ENCODE results near the gene ATG7. TPM values are rescaled to one million over a fixed set of nuclear protein-coding genes. Genes with fewer than 3 reads are reported as not detected.
"Not testable (repeated sequence)": the region's sequence is repeated elsewhere in the genome, so short reads cannot be mapped to it uniquely, and the experiment has no call there.

Gene ATG7
- total RNA-seq, 2 experiments from 2014 or later = 27.8 to 28.5 TPM

GRCh38 chr3:11582191-11582968, 310.2 kb downstream of the ATG7 start:
- POLR2A ChIA-PET = no interaction called here
- CTCF ChIA-PET = no interaction called here

- POLR2A ChIA-PET = no interaction called here
- CTCF ChIA-PET = no interaction called here
Measured at GRCh38 chr3:11583235-11583634, 311.0 kb downstream of the ATG7 start.

GRCh38 chr3:11583638-11584046, 311.4 kb downstream of the ATG7 start:
- CTCF ChIA-PET = no interaction called here
- POLR2A ChIA-PET = no interaction called here

DNA sequence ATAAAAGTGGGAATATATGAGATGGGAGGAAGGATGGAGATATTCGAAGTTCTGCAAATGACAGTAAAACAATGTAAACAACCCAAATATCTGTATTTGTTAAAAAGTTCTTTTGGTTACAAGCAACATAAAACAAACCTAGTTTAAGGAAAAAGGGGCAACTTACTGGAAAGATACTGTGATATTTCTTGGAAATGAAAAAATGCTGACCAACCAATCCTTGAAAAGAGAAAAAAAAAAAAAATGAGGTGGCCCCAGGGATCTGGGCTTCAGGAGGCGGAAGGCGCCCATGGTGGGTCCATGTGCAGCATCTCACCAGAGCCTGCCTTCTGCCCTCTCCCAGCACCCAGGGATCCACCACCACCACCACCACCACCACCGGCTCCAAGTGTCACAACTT, 312.4 kb downstream of the ATG7 start:
- ChIA-PET CTCF (no interaction called here), POLR2A (no interaction called here)

- POLR2A ChIA-PET = no interaction called here
- CTCF ChIA-PET = interaction anchor here (1.0 kb wide), 1 partner anchor 9 kb away, joined by 3 read pairs; no protein-coding TSS in a partner anchor
Measured at GRCh38 chr3:11587766-11588165, 315.6 kb downstream of the ATG7 start.

DNA sequence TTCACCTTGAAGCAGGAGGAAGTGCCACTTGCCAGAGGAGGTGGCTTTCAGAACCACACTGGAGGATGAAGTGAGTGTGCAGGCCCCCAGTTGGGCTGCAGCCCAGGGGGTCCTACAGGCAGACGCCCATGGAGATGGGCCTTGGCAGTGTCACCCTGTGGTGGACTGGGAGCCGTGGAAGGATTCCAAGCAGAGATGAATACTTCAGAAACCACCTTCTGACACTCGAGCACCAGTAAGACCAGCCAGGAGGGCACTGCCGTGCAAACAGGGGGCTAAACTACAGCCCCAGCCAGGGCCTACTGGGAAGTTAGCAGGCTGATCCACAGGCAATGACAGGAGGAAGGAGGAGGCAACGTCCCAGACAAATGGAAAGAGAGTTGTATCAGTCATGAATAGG, 316.1 kb downstream of the ATG7 start:
- ChIA-PET CTCF (no interaction called here), POLR2A (no interaction called here)

DNA sequence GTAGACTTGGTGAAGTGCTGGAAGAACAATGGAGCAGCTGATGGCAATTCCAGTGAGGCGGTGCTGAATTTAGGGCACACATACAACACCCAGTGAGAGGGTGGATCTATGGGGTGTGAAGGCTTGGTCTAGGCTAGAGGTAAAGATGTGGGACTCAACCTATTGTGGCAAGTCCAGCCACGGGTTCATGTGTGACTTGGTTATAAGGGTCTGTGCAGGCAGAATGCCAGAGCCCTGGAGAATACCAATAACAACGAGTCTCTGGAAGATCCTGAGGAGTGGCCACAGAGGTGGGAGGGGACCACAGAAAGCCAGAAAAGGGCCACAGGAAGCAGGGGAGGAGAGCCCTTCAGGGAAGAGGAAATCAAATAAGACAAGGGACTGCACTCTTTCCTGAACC, 316.6 kb downstream of the ATG7 start:
- ChIA-PET CTCF (no interaction called here), POLR2A (no interaction called here)

GRCh38 chr3:11589706-11590105, 317.5 kb downstream of the ATG7 start:
- ChIA-PET CTCF (no interaction called here), POLR2A (no interaction called here)

GRCh38 chr3:11591002-11591355, 318.8 kb downstream of the ATG7 start:
- CTCF ChIA-PET = no interaction called here
- POLR2A ChIA-PET = no interaction called here

DNA sequence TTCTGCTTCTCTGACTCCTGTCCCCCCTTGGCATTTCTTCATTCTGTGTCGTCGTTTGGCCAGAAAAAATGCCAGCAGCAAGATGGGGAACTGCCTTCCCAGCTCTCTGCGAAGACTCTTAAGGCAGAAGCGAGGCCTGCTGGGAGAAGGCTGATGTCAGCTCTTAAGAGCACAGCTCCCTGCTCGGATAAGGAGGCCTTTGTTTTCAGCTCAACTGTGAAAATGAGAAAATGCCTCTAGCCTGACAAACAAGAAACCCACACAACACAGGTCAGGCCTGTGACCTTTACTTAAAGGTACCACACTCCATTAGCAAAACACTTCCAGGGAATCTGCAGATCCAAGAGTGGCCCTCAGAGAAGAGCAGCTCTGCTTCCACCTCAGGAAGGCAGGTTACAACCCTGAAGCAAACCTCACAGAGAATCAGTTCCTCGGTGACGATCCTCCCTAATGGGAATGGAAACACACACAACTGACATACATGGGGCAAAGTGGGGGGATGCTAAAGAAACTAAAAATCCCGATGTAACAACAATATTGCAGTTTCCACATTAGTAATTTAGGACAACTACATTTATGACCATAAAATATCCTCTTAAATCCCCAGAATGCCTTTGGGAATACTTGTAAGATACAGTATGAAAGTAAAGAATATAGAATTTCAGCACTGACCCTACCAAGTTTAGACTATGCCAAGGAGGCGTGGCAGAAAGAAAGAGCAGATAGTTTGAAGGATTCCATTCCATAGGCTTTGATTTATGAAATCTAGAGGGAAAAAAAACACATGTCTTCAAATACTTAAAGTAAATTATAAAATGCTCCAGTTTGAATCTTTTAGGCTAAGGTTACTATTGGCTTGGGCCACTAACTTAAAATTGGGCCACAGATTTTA, 319.4 kb downstream of the ATG7 start:
- ChIA-PET CTCF (interaction anchor here (1.2 kb wide), 1 partner anchor 52 kb away, joined by 4 read pairs; the partner anchor contains the start of gene VGLL4), POLR2A (no interaction called here)

DNA sequence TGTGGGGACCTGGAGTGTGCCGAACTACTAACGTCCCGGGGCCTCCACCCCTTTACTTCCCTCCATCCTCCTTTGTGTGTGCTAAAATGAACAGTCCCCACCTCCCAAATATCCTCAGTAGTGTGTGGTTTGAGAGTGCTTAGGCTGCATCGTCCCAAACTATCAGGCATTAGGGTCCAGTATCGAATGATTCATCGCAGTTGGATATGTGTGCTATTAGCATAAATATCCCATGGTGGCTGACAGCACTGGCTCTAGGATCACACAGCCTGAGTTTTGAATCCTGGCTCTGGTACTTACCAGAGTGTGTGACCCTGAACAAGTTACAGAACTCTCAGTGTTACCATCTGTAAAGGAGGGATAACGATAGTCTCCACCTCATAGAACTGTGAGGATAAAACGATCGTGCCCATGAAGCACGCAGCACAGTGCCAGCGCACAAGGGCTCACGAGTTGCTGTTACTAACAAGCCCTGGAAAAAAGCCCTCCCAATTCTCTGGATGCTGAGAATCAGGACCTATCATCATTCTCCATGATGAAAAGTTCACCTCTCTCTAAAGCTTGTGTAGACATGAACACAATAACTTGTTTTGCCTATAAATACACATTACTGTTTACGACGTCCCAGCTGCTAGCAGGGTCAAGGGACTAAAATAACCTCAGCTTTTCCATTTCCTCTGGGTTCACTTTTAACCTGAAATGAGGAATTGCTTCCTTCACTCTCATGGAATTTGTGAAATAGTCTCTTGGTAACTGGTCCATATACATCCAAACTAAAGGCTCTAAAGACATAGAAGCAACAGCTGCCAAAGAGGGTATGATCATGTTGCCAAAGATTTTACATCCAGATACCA, 320.5 kb downstream of the ATG7 start:
- POLR2A ChIA-PET = no interaction called here

GRCh38 chr3:11593318-11594034, 321.3 kb downstream of the ATG7 start:
- POLR2A ChIA-PET = no interaction called here
- CTCF ChIA-PET = interaction anchor here (1.2 kb wide), 1 partner anchor 50 kb away, joined by 4 read pairs; the partner anchor contains the start of gene VGLL4

More for the DNA sequence above, 320.5 kb downstream of the ATG7 start:
- CTCF ChIA-PET = interaction anchor here (1.2 kb wide), 1 partner anchor 51 kb away, joined by 4 read pairs; the partner anchor contains the start of gene VGLL4

DNA sequence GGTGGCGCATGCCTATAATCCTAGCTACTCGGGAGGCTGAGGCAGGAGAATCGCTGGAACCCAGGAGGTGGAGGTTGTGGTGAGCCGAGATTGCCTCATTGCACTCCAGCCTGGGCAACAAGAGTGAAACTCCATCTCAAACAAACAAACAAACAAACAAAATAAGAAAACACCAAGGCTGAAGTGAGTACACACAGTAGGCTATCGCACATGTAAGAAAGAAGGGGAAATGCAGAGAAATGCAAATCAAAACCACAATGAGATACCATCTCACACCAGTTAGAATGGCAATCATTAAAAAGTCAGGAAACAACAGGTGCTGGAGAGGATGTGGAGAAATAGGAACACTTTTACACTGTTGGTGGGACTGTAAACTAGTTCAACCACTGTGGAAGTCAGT, 322.8 kb downstream of the ATG7 start:
- POLR2A ChIA-PET = not testable (repeated sequence)

GRCh38 chr3:11596387-11596786, 324.2 kb downstream of the ATG7 start:
- ChIA-PET POLR2A (no interaction called here), CTCF (no interaction called here)

More for the DNA sequence above, 322.8 kb downstream of the ATG7 start:
- CTCF ChIA-PET = not testable (repeated sequence)

DNA sequence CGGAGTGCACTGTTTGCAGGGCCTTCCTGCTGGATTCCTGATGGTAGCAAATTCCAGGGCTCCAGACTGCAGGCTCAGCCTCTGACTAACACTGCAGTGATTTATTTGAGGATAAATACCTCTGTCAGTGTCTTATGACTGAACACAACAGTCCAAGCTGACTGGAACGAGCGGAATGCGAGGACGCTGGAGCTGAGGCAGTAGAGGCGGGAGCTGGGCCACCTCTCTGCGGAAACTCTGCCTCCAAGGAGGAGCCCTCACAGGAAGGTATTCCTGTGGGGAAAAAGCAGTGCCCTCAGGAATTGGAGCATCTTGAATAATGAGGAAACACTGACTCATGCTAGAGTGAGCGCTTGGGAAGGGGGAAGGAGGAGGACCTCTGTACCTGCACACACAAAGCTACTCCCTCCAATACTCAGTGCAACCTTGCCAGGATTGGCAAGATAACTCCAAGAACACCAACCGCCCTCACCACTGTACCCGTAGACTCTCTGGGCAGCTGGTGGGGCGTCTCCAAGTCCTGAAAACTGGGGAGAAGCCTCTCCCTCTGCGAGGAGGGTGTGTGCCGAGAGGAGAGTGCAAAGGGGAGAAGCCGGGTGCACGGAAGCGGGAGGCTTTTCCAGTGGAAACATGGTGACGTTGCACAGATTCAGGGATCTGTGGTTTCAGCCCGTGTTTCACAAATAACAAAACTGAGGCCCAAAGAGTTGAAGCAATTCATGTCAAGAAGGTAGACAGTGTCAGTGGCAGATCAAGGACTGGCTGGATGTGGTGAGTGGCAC, 328.5 kb downstream of the ATG7 start:
- ChIA-PET POLR2A (no interaction called here), CTCF (interaction anchor here (0.5 kb wide), 1 partner anchor 102 kb away, joined by 4 read pairs; no protein-coding TSS in a partner anchor)

DNA sequence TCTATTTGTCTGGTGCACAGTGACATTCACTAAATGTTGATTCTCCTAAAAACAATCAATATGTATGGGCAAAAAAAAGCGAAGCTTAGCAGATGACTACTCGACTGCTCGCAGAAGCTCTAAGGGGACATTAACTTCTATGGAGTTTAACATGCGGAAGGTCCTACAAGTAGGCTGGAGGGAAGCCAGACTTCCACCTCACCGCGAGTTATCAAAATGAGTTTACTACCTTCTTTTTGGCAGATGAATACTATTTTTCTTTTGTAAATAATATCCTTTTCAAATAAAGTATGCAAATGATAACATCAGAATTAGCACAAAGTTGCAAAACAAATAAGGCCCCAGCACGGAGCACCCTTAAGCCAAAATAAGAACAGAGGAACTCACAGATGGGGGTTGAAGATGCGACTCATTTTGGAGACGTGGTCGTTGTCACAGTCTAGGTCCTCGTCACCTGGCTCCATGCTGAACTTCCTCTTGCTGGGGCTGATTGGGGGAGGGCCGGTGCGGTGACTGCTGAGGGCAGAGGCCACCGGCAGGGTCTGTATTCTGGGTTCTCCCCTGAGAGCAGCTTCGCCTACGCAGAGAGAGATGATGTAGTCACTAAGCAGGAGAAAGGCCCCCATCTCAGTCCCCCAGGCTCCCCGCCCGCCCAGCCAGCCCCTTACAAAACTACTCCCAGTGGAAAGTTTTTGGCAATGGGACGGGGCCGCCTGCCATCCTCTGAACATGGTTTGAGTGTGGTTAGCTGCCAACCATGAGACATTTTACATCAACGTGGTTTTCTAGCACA, 329.4 kb downstream of the ATG7 start:
- ChIA-PET POLR2A (interaction anchor here (0.6 kb wide), 1 partner anchor 212 kb away, joined by 3 read pairs; no protein-coding TSS in a partner anchor), CTCF (interaction anchor here (0.5 kb wide), 1 partner anchor 101 kb away, joined by 4 read pairs; no protein-coding TSS in a partner anchor)

GRCh38 chr3:11602239-11602840, 330.1 kb downstream of the ATG7 start:
- ChIA-PET POLR2A (interaction anchor here (0.6 kb wide), 1 partner anchor 211 kb away, joined by 3 read pairs; no protein-coding TSS in a partner anchor), CTCF (no interaction called here)

Data from activated CD8-positive, alpha-beta memory T cell treated with anti-CD3 and anti-CD28 coated beads for 36 hours (primary cell).